Measurements from ENCODE around the gene VPS37C. TPM values are rescaled to one million over a fixed set of nuclear protein-coding genes. Genes with fewer than 3 reads are reported as not detected.

VPS37C gene
- total RNA-seq, 1 experiment from 2014 or later: 24.0 TPM

DNA sequence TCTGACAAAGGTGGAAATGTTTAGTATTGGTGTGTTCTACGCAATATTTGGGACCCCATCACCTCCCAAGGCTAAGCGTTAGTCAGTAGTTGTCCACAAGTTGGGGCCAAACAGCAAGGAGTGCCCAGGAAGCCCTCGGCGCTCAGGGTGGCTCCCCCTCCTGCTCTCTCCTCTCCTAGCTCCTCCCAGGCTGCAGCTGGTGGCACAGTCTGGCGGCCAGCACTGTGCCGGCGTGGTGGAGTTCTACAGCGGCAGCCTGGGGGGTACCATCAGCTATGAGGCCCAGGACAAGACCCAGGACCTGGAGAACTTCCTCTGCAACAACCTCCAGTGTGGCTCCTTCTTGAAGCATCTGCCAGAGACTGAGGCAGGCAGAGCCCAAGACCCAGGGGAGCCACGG is 42.2 kb downstream of the VPS37C start:
- BruUV-seq (replicated peaks): no TSS peak
- peaks cover 3% of the 10 kb centered on the region for H3K4me1 ChIP-seq (ENCODE audit: control insufficient read depth, insufficient read depth, low read length)
- no peaks in the 10 kb centered on the region for H3K36me3 ChIP-seq (ENCODE audit: control insufficient read depth, insufficient read depth, low read length)
- ChIA-PET POLR2A (no interaction called here), CTCF (no interaction called here)
- H3K27me3 ChIP-seq (ENCODE audit: control insufficient read depth, insufficient read depth, low read length): no peaks in the 10 kb centered on the region
- in situ Hi-C loops (cut with HindIII; ENCODE audit: low pct_unique_long_range_greater_than_20kb, low sequenced_read_pairs) (no loop called here), intact Hi-C loops (cut with micrococcal nuclease; ENCODE audit: unreplicated experiment) (no loop called here)
- H3K4me3 ChIP-seq (ENCODE audit: low read depth in 2 of 2, low read length in 2 of 2): no peak overlapping the region
- TF ChIP-seq, protein P1, sequence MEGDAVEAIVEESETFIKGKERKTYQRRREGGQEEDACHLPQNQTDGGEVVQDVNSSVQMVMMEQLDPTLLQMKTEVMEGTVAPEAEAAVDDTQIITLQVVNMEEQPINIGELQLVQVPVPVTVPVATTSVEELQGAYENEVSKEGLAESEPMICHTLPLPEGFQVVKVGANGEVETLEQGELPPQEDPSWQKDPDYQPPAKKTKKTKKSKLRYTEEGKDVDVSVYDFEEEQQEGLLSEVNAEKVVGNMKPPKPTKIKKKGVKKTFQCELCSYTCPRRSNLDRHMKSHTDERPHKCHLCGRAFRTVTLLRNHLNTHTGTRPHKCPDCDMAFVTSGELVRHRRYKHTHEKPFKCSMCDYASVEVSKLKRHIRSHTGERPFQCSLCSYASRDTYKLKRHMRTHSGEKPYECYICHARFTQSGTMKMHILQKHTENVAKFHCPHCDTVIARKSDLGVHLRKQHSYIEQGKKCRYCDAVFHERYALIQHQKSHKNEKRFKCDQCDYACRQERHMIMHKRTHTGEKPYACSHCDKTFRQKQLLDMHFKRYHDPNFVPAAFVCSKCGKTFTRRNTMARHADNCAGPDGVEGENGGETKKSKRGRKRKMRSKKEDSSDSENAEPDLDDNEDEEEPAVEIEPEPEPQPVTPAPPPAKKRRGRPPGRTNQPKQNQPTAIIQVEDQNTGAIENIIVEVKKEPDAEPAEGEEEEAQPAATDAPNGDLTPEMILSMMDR (IDR thresholded peaks at IDR 0.05): no peak
- TF ChIP-seq POLR2AphosphoS5 (IDR thresholded peaks at IDR 0.05; ENCODE audit: low read depth, low read length) (no peak), SIN3A (IDR thresholded peaks at IDR 0.05; ENCODE audit: borderline replicate concordance, insufficient read depth, low read depth, low read length) (no peak), TCF7L2 (IDR thresholded peaks at IDR 0.05; ENCODE audit: low read depth, low read length) (no peak)
- TF ChIP-seq, protein P2, sequence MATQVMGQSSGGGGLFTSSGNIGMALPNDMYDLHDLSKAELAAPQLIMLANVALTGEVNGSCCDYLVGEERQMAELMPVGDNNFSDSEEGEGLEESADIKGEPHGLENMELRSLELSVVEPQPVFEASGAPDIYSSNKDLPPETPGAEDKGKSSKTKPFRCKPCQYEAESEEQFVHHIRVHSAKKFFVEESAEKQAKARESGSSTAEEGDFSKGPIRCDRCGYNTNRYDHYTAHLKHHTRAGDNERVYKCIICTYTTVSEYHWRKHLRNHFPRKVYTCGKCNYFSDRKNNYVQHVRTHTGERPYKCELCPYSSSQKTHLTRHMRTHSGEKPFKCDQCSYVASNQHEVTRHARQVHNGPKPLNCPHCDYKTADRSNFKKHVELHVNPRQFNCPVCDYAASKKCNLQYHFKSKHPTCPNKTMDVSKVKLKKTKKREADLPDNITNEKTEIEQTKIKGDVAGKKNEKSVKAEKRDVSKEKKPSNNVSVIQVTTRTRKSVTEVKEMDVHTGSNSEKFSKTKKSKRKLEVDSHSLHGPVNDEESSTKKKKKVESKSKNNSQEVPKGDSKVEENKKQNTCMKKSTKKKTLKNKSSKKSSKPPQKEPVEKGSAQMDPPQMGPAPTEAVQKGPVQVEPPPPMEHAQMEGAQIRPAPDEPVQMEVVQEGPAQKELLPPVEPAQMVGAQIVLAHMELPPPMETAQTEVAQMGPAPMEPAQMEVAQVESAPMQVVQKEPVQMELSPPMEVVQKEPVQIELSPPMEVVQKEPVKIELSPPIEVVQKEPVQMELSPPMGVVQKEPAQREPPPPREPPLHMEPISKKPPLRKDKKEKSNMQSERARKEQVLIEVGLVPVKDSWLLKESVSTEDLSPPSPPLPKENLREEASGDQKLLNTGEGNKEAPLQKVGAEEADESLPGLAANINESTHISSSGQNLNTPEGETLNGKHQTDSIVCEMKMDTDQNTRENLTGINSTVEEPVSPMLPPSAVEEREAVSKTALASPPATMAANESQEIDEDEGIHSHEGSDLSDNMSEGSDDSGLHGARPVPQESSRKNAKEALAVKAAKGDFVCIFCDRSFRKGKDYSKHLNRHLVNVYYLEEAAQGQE (IDR thresholded peaks at IDR 0.05; ENCODE audit: insufficient read depth in 1 of 2, low read depth in 2 of 2, low read length in 1 of 2): no peak
- no peak overlapping the region for H3K27ac ChIP-seq (ENCODE audit: low read length)
- no peak for ATAC-seq
- H3K9me3 ChIP-seq (ENCODE audit: control insufficient read depth, insufficient read depth, low read depth, low read length): no peaks in the 10 kb centered on the region
- DNase-seq (ENCODE audit: low read depth, low spot score): no peak

DNA sequence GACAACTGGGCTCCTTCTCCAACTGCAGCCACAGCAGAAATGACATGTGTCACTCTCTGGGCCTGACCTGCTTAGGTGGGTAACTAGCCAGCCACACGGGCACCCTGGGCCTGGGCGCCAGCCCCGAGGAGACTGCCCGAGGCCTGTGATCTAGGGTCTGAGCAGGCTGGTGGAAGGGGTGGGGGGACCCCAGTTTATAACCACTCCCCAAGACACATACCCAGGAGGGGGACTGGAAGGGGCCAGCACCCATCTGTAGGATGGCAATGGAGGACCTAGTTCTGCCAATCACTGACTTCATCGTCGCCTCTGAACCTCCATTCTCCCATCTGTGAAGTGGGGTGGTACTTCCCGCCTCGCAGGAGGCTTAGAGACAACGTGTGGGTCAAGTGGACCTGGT is 42.8 kb downstream of the VPS37C start:
- no peak for TF ChIP-seq TCF7L2 (IDR thresholded peaks at IDR 0.05; ENCODE audit: low read depth, low read length)
- TF ChIP-seq, protein P2 (IDR thresholded peaks at IDR 0.05; ENCODE audit: insufficient read depth in 1 of 2, low read depth in 2 of 2, low read length in 1 of 2): no peak
- no peak for TF ChIP-seq SIN3A (IDR thresholded peaks at IDR 0.05; ENCODE audit: borderline replicate concordance, insufficient read depth, low read depth, low read length)
- TF ChIP-seq POLR2AphosphoS5 (IDR thresholded peaks at IDR 0.05; ENCODE audit: low read depth, low read length): no peak
- TF ChIP-seq, protein P1 (IDR thresholded peaks at IDR 0.05): no peak
- no peaks in the 10 kb centered on the region for H3K9me3 ChIP-seq (ENCODE audit: control insufficient read depth, insufficient read depth, low read depth, low read length)
- in situ Hi-C loops (cut with HindIII; ENCODE audit: low pct_unique_long_range_greater_than_20kb, low sequenced_read_pairs) (no loop called here), intact Hi-C loops (cut with micrococcal nuclease; ENCODE audit: unreplicated experiment) (no loop called here)
- no peaks in the 10 kb centered on the region for H3K36me3 ChIP-seq (ENCODE audit: control insufficient read depth, insufficient read depth, low read length)
- H3K27ac ChIP-seq (ENCODE audit: low read length): no peak overlapping the region
- H3K4me1 ChIP-seq (ENCODE audit: control insufficient read depth, insufficient read depth, low read length): peaks cover 3% of the 10 kb centered on the region
- no peak for DNase-seq (ENCODE audit: low read depth, low spot score)
- H3K4me3 ChIP-seq (ENCODE audit: low read depth in 2 of 2, low read length in 2 of 2): no peak overlapping the region
- no TSS peak for BruUV-seq (replicated peaks)
- no peaks in the 10 kb centered on the region for H3K27me3 ChIP-seq (ENCODE audit: control insufficient read depth, insufficient read depth, low read length)
- CTCF ChIA-PET: no interaction called here
- POLR2A ChIA-PET: interaction anchor here (0.6 kb wide), 1 partner anchor 30 kb away, joined by 5 read pairs; no protein-coding TSS in a partner anchor
- ATAC-seq: no peak
